Upper lobe of left lung (tissue), 6 donors: ENCODE data around the gene PLCXD1. TPM values are rescaled to one million over a fixed set of nuclear protein-coding genes. Genes with fewer than 3 reads are reported as not detected.

Source experiments
- ATAC-seq, 2 donors: fragments of 200-7000 bp; cut with Tn5 transposase; one replicate each; pipeline ENCODE4 v1.9.1; 2022; ENCODE audit warnings: mild to moderate bottlenecking in 2 of 2, moderate library complexity in 2 of 2; ENCODE audit not compliant: low FRiP score in 2 of 2
- DNase-seq, 2 donors: peaks; one replicate each; pipeline ENCODE4 v3.0.0-alpha.2; 2019 to 2020
- H3K27ac ChIP-seq, 4 donors: fragments of 200-600 bp; sonication (generic); one replicate each; pipeline ENCODE4 v1.5.1; 2016 to 2019
- H3K27me3 ChIP-seq, 4 donors: fragments of 200-600 bp; sonication (generic); one replicate each; pipeline ENCODE4 v1.5.1; 2017 to 2019
- H3K36me3 ChIP-seq, 4 donors: fragments of 200-600 bp; sonication (generic); one replicate each; pipeline ENCODE4 v1.5.1; 2016 to 2019
- H3K4me1 ChIP-seq, 4 donors: fragments of 200-600 bp; sonication (generic); one replicate each; pipeline ENCODE4 v1.5.1; 2018 to 2019
- H3K4me3 ChIP-seq, 4 donors: fragments of 200-600 bp; sonication (generic); one replicate each; pipeline ENCODE4 v1.5.1; 2017 to 2019; ENCODE audit warnings: mild to moderate bottlenecking in 2 of 4, moderate library complexity in 1 of 4
- H3K9me3 ChIP-seq, 4 donors: fragments of 200-600 bp; sonication (generic); one replicate each; pipeline ENCODE4 v1.5.1; 2018 to 2019
- EP300 ChIP-seq, 4 donors: sonication (generic); formaldehyde crosslinking; IDR thresholded peaks; one replicate each; pipeline ENCODE4 v1.5.1; 2017; ENCODE audit warnings: antibody characterized with exemption in 4 of 4, control low read depth in 2 of 4
- POLR2A ChIP-seq, 4 donors: fragments of 450-650 bp; IDR thresholded peaks; one replicate each; pipeline ENCODE4 v1.5.1; 2016 to 2017; ENCODE audit warnings: antibody characterized with exemption in 4 of 4, mild to moderate bottlenecking in 2 of 4
- POLR2AphosphoS5 ChIP-seq, 2 donors: sonication (generic); formaldehyde crosslinking; IDR thresholded peaks; one replicate each; pipeline ENCODE4 v1.5.1; 2017; ENCODE audit warnings: antibody characterized with exemption in 2 of 2
- WGBS, 2 donors: methylation state at CpG; one replicate each; pipeline ENCODE4 v1.1.5; 2017 to 2018; 5-methylcytosine and 5-hydroxymethylcytosine counted together
- total RNA-seq, 6 donors: library from RNA; depleted of rRNA in 4 of 6; stranded (reverse); fragments of >200 nt in 4 of 6; gene quantifications; one replicate each; pipeline versions ENCODE4 v1.1.0 to v1.2.1, GENCODE V29; 2016 to 2021
- TF ChIP-seq, protein P1 (sequence below), 6 experiments: fragments of 450-650 bp in 4 of 6; fragments of 200-600 bp in 2 of 6; sonication (generic) in 2 of 6; IDR thresholded peaks; one replicate each; pipeline ENCODE4 v1.5.1; 2016 to 2019; ENCODE audit warnings: antibody characterized with exemption in 6 of 6
- donor health status: DM: no; HTN: no; CAD: no; lungs with moderate emphysema.
- donor health status: DM: no; HTN: yes; CAD: no; lungs with severe emphysema.

The PLCXD1 gene
- total RNA-seq, 6 donors from 2014 or later, result 7.8 to 75.4 (median 19.2) TPM

DNA sequence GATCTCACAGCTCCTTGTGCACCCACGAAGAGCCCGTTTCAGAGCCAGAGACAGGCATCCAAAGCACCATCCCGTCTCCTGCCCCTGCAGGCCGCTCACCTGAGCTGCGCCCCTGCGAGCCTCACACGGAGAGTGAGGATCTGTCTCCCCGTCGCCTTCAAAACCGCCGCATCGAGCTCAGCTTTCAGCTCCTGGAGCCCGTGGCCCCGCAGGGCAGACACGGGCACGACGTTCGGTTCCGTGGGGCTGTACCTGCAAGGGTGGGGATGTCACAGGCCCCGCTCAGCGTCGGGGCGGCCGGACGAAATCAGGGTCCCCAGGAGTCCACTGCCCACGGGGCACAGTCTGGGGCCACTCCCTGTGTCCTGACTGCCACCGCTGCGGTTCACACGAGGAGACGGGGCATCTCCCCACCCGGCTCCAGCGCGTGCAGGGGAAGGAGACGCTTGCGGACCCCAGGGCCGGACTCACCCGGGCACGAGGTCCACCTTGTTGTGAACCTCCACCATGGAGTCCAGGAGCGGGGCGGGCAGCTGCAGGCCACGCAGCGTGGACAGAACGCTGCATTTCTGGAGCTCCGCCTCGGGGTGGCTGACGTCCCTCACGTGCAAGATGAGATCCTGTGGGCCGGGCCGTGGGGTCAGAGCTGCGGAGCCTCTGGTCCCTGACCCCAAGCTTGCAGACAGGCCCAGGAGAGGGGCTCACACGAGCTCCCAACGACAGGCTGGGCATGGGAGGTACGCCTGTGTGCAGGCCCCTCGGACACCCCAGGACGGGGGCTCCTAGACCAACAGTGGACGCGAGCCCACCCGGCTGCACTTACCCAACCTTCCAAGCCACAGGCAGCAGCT lies 26.3 kb downstream of the PLCXD1 start:
- TF ChIP-seq EP300 (IDR thresholded peaks at IDR 0.05) (no peak), POLR2AphosphoS5 (IDR thresholded peaks at IDR 0.05) (no peak), POLR2A (IDR thresholded peaks at IDR 0.05) (no peak)
- TF ChIP-seq, protein P1, sequence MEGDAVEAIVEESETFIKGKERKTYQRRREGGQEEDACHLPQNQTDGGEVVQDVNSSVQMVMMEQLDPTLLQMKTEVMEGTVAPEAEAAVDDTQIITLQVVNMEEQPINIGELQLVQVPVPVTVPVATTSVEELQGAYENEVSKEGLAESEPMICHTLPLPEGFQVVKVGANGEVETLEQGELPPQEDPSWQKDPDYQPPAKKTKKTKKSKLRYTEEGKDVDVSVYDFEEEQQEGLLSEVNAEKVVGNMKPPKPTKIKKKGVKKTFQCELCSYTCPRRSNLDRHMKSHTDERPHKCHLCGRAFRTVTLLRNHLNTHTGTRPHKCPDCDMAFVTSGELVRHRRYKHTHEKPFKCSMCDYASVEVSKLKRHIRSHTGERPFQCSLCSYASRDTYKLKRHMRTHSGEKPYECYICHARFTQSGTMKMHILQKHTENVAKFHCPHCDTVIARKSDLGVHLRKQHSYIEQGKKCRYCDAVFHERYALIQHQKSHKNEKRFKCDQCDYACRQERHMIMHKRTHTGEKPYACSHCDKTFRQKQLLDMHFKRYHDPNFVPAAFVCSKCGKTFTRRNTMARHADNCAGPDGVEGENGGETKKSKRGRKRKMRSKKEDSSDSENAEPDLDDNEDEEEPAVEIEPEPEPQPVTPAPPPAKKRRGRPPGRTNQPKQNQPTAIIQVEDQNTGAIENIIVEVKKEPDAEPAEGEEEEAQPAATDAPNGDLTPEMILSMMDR (IDR thresholded peaks at IDR 0.05), result no peak
- no peak for ATAC-seq
- Histone ChIP-seq H3K4me1 (no peaks in the 10 kb centered on the region), H3K9me3 (no peaks in the 10 kb centered on the region), H3K36me3 (peaks cover 14 to 87% (median 73%) of the 10 kb centered on the region in 4 donors), H3K4me3 (no peak overlapping the region), H3K27me3 (no peaks in the 10 kb centered on the region), H3K27ac (no peak overlapping the region)
- DNase-seq, result no peak
- 92 to 97% methylated on average over 27 to 55 of the region's 58 CpGs for WGBS, 2 donors

DNA sequence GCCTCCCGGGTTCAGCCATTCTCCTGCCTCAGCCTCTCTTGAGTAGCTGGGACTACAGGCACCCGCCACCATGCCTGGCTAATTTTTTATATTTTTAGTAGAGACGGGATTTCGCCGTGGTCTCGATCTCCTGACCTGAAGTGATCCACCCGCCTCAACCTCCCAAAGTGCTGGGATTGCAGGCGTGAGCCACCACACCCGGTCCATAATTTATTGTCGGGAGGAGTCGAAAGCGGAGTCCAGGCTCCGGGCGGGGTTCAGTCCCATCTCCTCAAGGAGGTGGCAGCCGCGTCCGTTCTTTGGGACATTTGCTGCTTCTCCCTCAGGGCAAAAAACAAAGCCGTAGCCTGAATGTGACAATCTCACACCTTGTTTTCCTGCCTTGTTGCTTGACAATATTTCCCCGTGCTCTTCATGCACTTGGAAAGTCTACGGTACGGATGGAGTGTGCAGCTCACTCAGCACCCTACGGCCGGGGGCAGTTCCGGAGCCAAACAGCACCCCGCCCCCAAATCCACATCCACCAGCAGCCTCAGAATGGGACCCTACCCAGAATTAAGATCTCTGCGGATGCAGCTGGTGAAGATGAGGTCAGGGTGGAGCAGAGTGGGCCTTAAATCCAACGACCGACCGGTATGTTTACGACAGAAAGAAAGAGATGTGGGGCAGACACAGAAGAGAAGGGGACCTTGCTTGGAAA lies 27.8 kb downstream of the PLCXD1 start:
- no peaks in the 10 kb centered on the region for H3K27me3 ChIP-seq
- TF ChIP-seq EP300 (IDR thresholded peaks at IDR 0.05) (no peak), POLR2AphosphoS5 (IDR thresholded peaks at IDR 0.05) (no peak), POLR2A (IDR thresholded peaks at IDR 0.05) (no peak)
- TF ChIP-seq, protein P1 (IDR thresholded peaks at IDR 0.05), result no peak
- H3K36me3 ChIP-seq, result peaks cover 18 to 93% (median 78%) of the 10 kb centered on the region in 4 donors
- H3K9me3 ChIP-seq, result no peaks in the 10 kb centered on the region
- WGBS, 2 donors, result 96 to 97% methylated on average over 28 to 30 of the region's 30 CpGs
- ATAC-seq (no peak), DNase-seq (no peak)
- H3K4me3 ChIP-seq, result no peak overlapping the region
- H3K4me1 ChIP-seq, result no peaks in the 10 kb centered on the region
- H3K27ac ChIP-seq, result no peak overlapping the region

DNA sequence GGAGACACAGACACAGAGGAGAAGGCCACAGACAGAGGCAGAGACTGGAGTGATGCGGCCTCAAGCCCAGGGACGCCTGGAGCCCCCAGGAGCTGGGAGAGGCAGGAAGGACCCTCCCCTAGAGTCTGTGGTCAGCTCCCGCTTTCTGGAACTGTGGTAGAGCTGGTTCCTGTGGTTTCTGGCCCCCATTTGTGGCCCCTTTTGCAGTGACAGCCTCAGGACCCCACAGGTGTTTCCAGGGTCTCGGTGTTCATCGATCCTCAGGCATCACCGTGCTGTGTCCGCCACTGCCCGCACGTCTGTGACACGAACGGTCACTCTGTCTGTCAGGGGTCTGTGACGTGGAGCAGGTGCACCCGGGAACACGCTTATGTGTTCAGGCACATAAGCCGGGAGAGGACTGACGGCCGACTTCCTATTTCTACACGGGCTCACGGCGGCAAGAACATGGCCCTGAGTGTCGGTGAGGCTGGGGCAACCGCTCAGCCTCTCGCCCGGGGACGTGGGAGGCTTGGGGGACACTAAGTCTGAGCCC lies 29.5 kb downstream of the PLCXD1 start:
- Histone ChIP-seq H3K9me3 (no peaks in the 10 kb centered on the region), H3K36me3 (peaks cover 19 to 88% (median 77%) of the 10 kb centered on the region in 4 donors), H3K4me3 (no peak overlapping the region), H3K27ac (no peak overlapping the region), H3K4me1 (no peaks in the 10 kb centered on the region), H3K27me3 (no peaks in the 10 kb centered on the region)
- ATAC-seq, result peak in 1 of 2 donors; percentile 23
- no peak for TF ChIP-seq EP300 (IDR thresholded peaks at IDR 0.05)
- TF ChIP-seq POLR2A (IDR thresholded peaks at IDR 0.05), result no peak
- TF ChIP-seq, protein P1 (IDR thresholded peaks at IDR 0.05), result no peak
- TF ChIP-seq POLR2AphosphoS5 (IDR thresholded peaks at IDR 0.05), result no peak
- WGBS, 2 donors, result 95 to 97% methylated on average over 11 to 25 of the region's 25 CpGs
- DNase-seq, result no peak

DNA sequence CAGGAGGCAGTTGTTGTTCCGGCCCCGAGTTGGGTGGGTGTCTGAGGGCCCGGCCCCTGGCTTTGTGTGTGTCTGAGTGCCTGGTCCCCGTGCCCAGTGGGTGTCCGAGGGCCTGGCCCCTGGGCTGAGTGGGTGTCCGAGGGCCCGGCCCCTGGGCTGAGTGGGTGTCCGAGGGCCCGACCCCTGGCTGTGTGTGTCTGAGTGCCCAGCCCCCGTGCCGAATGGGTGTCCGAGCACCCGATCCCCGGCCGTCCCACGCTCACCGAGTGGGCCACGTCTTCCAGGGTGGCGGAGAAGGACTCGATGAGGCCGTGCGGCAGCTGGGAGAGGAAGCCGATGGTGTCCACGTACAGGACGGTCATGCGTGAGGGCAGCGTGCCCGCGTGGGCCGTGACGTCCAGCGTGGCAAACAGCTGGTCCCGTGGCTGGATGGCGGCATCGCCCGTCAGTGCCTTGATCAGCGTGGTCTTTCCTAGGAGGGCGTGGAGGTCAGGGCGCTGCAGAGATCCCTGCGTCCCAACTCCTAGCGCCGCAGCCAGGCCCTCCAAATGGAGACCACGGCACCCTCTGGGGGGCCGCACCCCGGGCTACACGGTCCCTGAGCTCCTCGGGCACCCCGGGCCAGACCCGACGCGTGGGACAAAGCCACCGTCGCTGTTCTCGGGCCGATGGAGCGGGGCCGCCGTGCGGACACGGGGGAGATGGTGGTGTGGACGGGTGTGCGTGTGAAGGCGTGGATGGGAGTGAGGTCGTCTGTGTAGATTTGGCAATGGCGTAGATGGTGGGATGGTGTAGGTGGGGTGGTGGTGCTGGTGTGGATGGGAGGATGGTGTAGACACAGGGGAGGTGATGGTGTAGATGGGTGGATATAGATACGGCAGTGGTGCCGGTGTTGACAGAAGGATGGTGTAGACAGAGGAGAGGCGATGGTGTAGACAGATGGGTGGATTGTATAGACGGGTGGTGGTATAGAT lies 30.3 kb downstream of the PLCXD1 start:
- WGBS, 2 donors, result 97 to 98% methylated on average over 23 to 67 of the region's 69 CpGs
- Histone ChIP-seq H3K27ac (no peak overlapping the region), H3K4me1 (peaks cover 0 to 3% (median 0%) of the 10 kb centered on the region in 4 donors), H3K27me3 (no peaks in the 10 kb centered on the region), H3K36me3 (peaks cover 19 to 84% (median 72%) of the 10 kb centered on the region in 4 donors), H3K9me3 (no peaks in the 10 kb centered on the region), H3K4me3 (no peak overlapping the region)
- DNase-seq (peak in 1 of 2 donors; percentile 81), ATAC-seq (peak in 1 of 2 donors; percentile 4)
- TF ChIP-seq POLR2AphosphoS5 (IDR thresholded peaks at IDR 0.05), result no peak
- TF ChIP-seq, protein P1 (IDR thresholded peaks at IDR 0.05), result no peak
- TF ChIP-seq POLR2A (IDR thresholded peaks at IDR 0.05), result no peak
- no peak for TF ChIP-seq EP300 (IDR thresholded peaks at IDR 0.05)
